ENCODE data around the gene C8G.

The C8G gene

DNA sequence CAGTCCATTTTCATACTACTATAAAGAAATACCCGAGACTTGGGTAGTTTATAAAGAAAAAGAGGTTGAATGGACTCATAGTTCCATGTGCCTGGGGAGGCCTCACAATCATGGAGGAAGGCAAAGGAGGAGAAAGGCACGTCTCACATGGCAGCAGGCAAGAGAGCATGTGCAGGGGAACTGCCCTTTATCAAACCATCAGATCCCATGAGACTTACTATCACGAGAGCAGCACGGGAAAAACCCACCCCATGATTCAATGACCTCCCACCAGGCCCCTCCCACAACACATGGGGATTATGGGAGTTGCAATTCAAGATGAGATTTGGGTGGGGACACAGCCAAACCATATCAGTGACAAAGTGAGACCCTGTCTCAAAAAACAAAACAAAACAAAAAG is 38.8 kb upstream of the C8G start:
- Histone ChIP-seq H3K9ac (ENCODE audit: low read depth in 1 of 2, low read length in 2 of 2) (no peak overlapping the region), H3K36me3 (ENCODE audit: control insufficient read depth in 2 of 2, insufficient read depth in 2 of 2, low read length in 2 of 2) (peaks cover 25 to 37% of the 10 kb centered on the region in 2 donors), H3K27ac (ENCODE audit: low read depth in 2 of 2, low read length in 2 of 2) (no peak overlapping the region), H3K27me3 (ENCODE audit: control insufficient read depth in 2 of 2, insufficient read depth in 2 of 2, low read length in 2 of 2) (no peaks in the 10 kb centered on the region), H3K4me1 (ENCODE audit: control insufficient read depth in 2 of 2, insufficient read depth in 2 of 2, low read length in 2 of 2) (peaks cover 22 to 23% of the 10 kb centered on the region in 2 donors), H3K9me3 (ENCODE audit: control insufficient read depth in 2 of 2, low read length in 2 of 2) (no peaks in the 10 kb centered on the region), H3K4me3 (ENCODE audit: low read length in 2 of 2) (no peak overlapping the region)

DNA sequence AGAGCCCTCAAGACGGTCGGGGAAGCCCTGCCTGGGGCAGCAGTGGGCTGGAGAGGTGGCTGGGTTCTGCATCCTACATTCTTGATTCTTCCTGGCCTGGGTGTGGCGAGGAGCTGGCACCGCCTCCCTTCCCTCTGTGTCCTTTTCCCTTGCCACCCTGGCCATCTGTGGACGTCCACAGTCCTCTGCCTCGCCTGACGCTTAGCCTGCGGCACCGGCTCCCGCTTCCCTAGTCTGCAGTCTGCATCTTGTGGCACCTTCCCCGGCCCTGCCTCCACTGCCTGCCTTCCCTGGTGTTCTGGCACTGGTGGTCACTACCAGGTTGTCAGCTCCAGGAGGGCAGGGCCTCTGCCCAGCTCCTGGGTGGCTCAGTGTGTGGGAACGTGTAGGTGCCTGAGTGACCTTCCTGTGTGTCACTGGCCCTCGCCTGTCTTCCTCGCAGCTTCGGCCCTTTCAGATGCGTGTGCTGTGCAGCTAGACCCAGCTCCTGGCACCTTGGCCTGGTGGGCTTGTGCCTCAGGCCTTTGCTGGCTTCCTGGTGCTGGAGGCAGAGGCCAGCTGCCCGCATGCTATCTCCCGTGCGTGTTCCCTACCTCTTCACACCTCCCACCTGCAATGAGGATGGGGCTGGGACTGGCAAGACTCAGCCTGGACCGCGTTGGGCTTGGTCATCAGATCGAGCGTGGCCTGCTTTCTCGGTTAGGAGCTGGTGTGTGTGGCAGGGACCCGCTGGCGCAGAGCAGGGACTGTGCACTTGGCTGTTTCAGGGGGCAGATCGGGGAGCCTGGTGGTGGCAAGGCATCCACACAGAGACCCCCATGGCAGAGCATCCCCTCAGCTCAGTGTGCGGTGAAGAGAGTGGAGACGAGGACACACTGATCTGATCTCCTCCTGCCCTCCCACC is 37.8 kb upstream of the C8G start:
- Histone ChIP-seq H3K4me1 (ENCODE audit: control insufficient read depth in 2 of 2, insufficient read depth in 2 of 2, low read length in 2 of 2) (peaks cover 12 to 13% of the 10 kb centered on the region in 2 donors), H3K4me3 (ENCODE audit: low read length in 2 of 2) (no peak overlapping the region), H3K9ac (ENCODE audit: low read depth in 1 of 2, low read length in 2 of 2) (no peak overlapping the region), H3K36me3 (ENCODE audit: control insufficient read depth in 2 of 2, insufficient read depth in 2 of 2, low read length in 2 of 2) (peaks cover 25 to 37% of the 10 kb centered on the region in 2 donors), H3K9me3 (ENCODE audit: control insufficient read depth in 2 of 2, low read length in 2 of 2) (no peaks in the 10 kb centered on the region), H3K27me3 (ENCODE audit: control insufficient read depth in 2 of 2, insufficient read depth in 2 of 2, low read length in 2 of 2) (no peaks in the 10 kb centered on the region), H3K27ac (ENCODE audit: low read depth in 2 of 2, low read length in 2 of 2) (no peak overlapping the region)

DNA sequence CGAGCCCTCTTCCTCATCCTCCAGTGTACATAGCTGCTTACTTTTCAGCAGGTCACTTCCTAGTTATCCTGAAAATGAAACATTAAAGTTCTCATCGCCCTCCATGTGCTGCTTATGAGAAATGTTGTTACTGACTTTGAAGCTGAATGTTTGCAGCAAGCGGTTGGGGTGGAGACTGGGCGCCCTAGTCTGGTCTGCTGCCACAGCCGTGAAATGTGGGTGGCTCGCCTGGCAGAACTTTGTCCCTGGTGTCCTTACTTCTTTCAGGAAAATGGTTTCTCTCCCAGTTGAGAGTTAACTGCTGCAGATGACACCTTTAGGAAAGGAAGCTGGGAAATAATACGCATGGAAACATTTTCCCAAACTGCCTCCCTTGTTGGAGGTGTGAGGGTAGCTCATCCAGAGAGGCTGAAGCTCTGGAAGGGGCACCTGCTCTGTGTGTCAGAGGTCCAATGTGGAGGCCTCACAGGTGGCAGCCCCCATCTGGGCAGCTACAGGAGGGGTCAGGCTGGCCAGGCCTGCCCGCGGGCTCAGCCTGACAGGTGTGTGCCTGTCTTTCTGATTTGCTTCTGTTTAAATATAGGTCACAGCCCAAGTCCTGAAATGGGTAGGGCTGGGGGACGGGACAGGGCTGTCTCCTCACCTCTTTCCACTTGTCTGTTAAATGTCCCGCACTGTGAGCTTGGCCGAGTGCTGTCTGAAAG is 34.7 kb upstream of the C8G start:
- peaks cover 37 to 46% of the 10 kb centered on the region in 2 donors for H3K36me3 ChIP-seq (ENCODE audit: control insufficient read depth in 2 of 2, insufficient read depth in 2 of 2, low read length in 2 of 2)
- H3K27me3 ChIP-seq (ENCODE audit: control insufficient read depth in 2 of 2, insufficient read depth in 2 of 2, low read length in 2 of 2) = no peaks in the 10 kb centered on the region
- no peak overlapping the region for H3K9ac ChIP-seq (ENCODE audit: low read depth in 1 of 2, low read length in 2 of 2)

DNA sequence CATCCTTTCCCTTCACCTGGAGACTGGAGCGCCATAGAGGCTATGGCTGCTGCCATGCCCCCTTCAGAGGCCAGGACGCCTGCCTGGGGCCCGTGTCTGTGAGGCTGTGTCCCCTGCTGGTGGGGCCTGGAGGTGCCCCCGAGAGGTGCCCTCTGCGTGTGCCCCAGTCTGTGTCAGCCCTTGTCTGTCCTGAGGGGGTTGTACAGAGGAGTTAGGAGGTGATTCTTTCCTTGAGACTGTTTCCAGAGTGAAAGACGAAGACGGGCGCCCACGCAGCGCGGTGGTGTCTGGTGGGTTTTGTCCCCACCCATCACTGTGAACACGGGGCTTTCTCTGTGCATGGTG is 34.2 kb upstream of the C8G start:
- H3K9ac ChIP-seq (ENCODE audit: low read depth in 1 of 2, low read length in 2 of 2) = no peak overlapping the region
- H3K36me3 ChIP-seq (ENCODE audit: control insufficient read depth in 2 of 2, insufficient read depth in 2 of 2, low read length in 2 of 2) = peaks cover 42 to 51% of the 10 kb centered on the region in 2 donors
- H3K27ac ChIP-seq (ENCODE audit: low read depth in 2 of 2, low read length in 2 of 2) = no peak overlapping the region
- no peaks in the 10 kb centered on the region for H3K9me3 ChIP-seq (ENCODE audit: control insufficient read depth in 2 of 2, low read length in 2 of 2)
- no peak overlapping the region for H3K4me3 ChIP-seq (ENCODE audit: low read length in 2 of 2)
- H3K4me1 ChIP-seq (ENCODE audit: control insufficient read depth in 2 of 2, insufficient read depth in 2 of 2, low read length in 2 of 2) = no peaks in the 10 kb centered on the region
- H3K27me3 ChIP-seq (ENCODE audit: control insufficient read depth in 2 of 2, insufficient read depth in 2 of 2, low read length in 2 of 2) = no peaks in the 10 kb centered on the region

More for the DNA sequence above, 34.7 kb upstream of the C8G start:
- Histone ChIP-seq H3K9me3 (ENCODE audit: control insufficient read depth in 2 of 2, low read length in 2 of 2) (no peaks in the 10 kb centered on the region), H3K27ac (ENCODE audit: low read depth in 2 of 2, low read length in 2 of 2) (no peak overlapping the region), H3K4me3 (ENCODE audit: low read length in 2 of 2) (no peak overlapping the region), H3K4me1 (ENCODE audit: control insufficient read depth in 2 of 2, insufficient read depth in 2 of 2, low read length in 2 of 2) (no peaks in the 10 kb centered on the region)

- no peak overlapping the region for H3K27ac ChIP-seq (ENCODE audit: low read depth in 2 of 2, low read length in 2 of 2)
- no peaks in the 10 kb centered on the region for H3K9me3 ChIP-seq (ENCODE audit: control insufficient read depth in 2 of 2, low read length in 2 of 2)
- no peak overlapping the region for H3K4me3 ChIP-seq (ENCODE audit: low read length in 2 of 2)
- H3K36me3 ChIP-seq (ENCODE audit: control insufficient read depth in 2 of 2, insufficient read depth in 2 of 2, low read length in 2 of 2) = peaks cover 46 to 56% of the 10 kb centered on the region in 2 donors
- H3K4me1 ChIP-seq (ENCODE audit: control insufficient read depth in 2 of 2, insufficient read depth in 2 of 2, low read length in 2 of 2) = no peaks in the 10 kb centered on the region
- H3K9ac ChIP-seq (ENCODE audit: low read depth in 1 of 2, low read length in 2 of 2) = no peak overlapping the region
- H3K27me3 ChIP-seq (ENCODE audit: control insufficient read depth in 2 of 2, insufficient read depth in 2 of 2, low read length in 2 of 2) = no peaks in the 10 kb centered on the region
These were observed 31.2 kb upstream of the C8G start for GRCh38 chr9:136913701-136914438.

DNA sequence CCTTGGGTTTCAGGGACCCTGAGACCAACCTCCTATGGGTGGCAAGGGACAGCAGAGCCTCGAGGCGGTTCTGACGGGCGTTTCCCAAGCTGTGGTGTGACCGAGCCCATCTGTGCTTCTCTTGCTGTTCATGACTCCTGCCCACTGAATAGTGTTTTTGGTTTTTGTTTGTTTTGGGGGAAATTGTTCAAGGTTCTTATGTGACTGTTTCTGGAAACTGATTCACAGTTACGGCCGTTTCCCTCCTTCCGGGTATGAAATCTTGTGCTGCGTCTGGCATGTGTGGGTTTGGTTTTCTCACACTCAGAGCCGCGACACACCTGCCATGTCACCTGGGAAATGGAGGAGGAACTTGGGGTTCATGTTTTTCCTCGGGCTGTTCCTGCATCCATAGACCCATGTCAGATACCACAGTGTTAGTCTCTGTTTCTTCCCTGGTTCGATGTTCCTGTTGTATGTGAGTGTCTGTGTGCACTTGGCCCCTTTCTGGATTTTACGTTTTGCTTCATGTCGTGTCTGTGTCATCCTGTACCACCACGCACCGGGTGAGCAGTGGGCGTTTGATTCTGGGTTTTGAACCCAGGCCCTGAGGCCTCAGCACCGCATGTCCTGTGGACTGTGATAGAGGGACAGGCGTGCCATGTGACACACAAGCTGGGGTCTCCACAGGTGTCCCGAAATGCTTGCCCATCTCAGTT is 29.3 kb upstream of the C8G start:
- no peaks in the 10 kb centered on the region for H3K4me1 ChIP-seq (ENCODE audit: control insufficient read depth in 2 of 2, insufficient read depth in 2 of 2, low read length in 2 of 2)
- no peaks in the 10 kb centered on the region for H3K27me3 ChIP-seq (ENCODE audit: control insufficient read depth in 2 of 2, insufficient read depth in 2 of 2, low read length in 2 of 2)
- H3K4me3 ChIP-seq (ENCODE audit: low read length in 2 of 2) = no peak overlapping the region
- no peak overlapping the region for H3K27ac ChIP-seq (ENCODE audit: low read depth in 2 of 2, low read length in 2 of 2)
- no peak overlapping the region for H3K9ac ChIP-seq (ENCODE audit: low read depth in 1 of 2, low read length in 2 of 2)
- peaks cover 45 to 52% of the 10 kb centered on the region in 2 donors for H3K36me3 ChIP-seq (ENCODE audit: control insufficient read depth in 2 of 2, insufficient read depth in 2 of 2, low read length in 2 of 2)
- H3K9me3 ChIP-seq (ENCODE audit: control insufficient read depth in 2 of 2, low read length in 2 of 2) = no peaks in the 10 kb centered on the region

- peaks cover 48 to 55% of the 10 kb centered on the region in 2 donors for H3K36me3 ChIP-seq (ENCODE audit: control insufficient read depth in 2 of 2, insufficient read depth in 2 of 2, low read length in 2 of 2)
- H3K4me1 ChIP-seq (ENCODE audit: control insufficient read depth in 2 of 2, insufficient read depth in 2 of 2, low read length in 2 of 2) = no peaks in the 10 kb centered on the region
These were observed 28.5 kb upstream of the C8G start for GRCh38 chr9:136916330-136917184.

GRCh38 chr9:136917902-136918301 is 27.1 kb upstream of the C8G start:
- no peaks in the 10 kb centered on the region for H3K27me3 ChIP-seq (ENCODE audit: control insufficient read depth in 2 of 2, insufficient read depth in 2 of 2, low read length in 2 of 2)
- peaks cover 56 to 62% of the 10 kb centered on the region in 2 donors for H3K36me3 ChIP-seq (ENCODE audit: control insufficient read depth in 2 of 2, insufficient read depth in 2 of 2, low read length in 2 of 2)
- H3K4me3 ChIP-seq (ENCODE audit: low read length in 2 of 2) = no peak overlapping the region
- H3K9me3 ChIP-seq (ENCODE audit: control insufficient read depth in 2 of 2, low read length in 2 of 2) = no peaks in the 10 kb centered on the region
- H3K27ac ChIP-seq (ENCODE audit: low read depth in 2 of 2, low read length in 2 of 2) = no peak overlapping the region
- no peaks in the 10 kb centered on the region for H3K4me1 ChIP-seq (ENCODE audit: control insufficient read depth in 2 of 2, insufficient read depth in 2 of 2, low read length in 2 of 2)
- H3K9ac ChIP-seq (ENCODE audit: low read depth in 1 of 2, low read length in 2 of 2) = no peak overlapping the region

More at GRCh38 chr9:136916330-136917184, 28.5 kb upstream of the C8G start:
- H3K27ac ChIP-seq (ENCODE audit: low read depth in 2 of 2, low read length in 2 of 2) = no peak overlapping the region
- no peak overlapping the region for H3K9ac ChIP-seq (ENCODE audit: low read depth in 1 of 2, low read length in 2 of 2)
- H3K4me3 ChIP-seq (ENCODE audit: low read length in 2 of 2) = no peak overlapping the region
- H3K27me3 ChIP-seq (ENCODE audit: control insufficient read depth in 2 of 2, insufficient read depth in 2 of 2, low read length in 2 of 2) = no peaks in the 10 kb centered on the region
- no peaks in the 10 kb centered on the region for H3K9me3 ChIP-seq (ENCODE audit: control insufficient read depth in 2 of 2, low read length in 2 of 2)

DNA sequence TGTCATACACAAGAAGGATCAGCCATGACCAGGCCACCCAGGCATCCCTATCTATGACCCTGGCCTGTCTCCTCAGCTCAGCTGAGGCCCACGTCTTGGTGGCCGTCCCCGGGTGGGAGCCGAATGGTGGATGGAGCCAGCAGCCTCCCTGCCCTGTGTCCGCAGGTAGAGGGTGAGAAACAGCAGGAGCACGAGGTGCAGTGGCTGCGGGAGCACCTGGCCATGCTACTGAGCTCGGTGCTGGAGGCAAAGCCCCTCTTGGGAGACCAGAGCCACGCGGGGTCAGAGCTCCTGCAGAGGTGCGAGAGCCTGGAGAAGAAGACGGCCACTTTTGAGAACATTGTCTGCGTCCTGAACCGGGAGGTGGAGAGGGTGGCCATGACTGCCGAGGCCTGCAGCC is 25.0 kb upstream of the C8G start:
- peaks cover 50 to 64% of the 10 kb centered on the region in 2 donors for H3K36me3 ChIP-seq (ENCODE audit: control insufficient read depth in 2 of 2, insufficient read depth in 2 of 2, low read length in 2 of 2)

More for the DNA sequence above, 25.0 kb upstream of the C8G start:
- no peak overlapping the region for H3K9ac ChIP-seq (ENCODE audit: low read depth in 1 of 2, low read length in 2 of 2)
- H3K27ac ChIP-seq (ENCODE audit: low read depth in 2 of 2, low read length in 2 of 2) = no peak overlapping the region
- no peaks in the 10 kb centered on the region for H3K27me3 ChIP-seq (ENCODE audit: control insufficient read depth in 2 of 2, insufficient read depth in 2 of 2, low read length in 2 of 2)
- no peaks in the 10 kb centered on the region for H3K9me3 ChIP-seq (ENCODE audit: control insufficient read depth in 2 of 2, low read length in 2 of 2)
- no peak overlapping the region for H3K4me3 ChIP-seq (ENCODE audit: low read length in 2 of 2)
- no peaks in the 10 kb centered on the region for H3K4me1 ChIP-seq (ENCODE audit: control insufficient read depth in 2 of 2, insufficient read depth in 2 of 2, low read length in 2 of 2)
